HCT116 (cell line): ENCODE measurements around the gene ZNF283. TPM values are rescaled to one million over a fixed set of nuclear protein-coding genes. Genes with fewer than 3 reads are reported as not detected.

Experiments
- ATAC-seq: fragments of 200-7000 bp; cut with Tn5 transposase; 2 replicates; pipeline ENCODE4 v1.9.1; 2020; ENCODE audit warnings: mild to moderate bottlenecking, moderate library complexity
- BruUV-seq: library from RNA; stranded (reverse); fragments of 400-500 nt; replicated peaks from 2 replicates; lab custom pipeline; 2021; lab: Mats Ljungman, UMichigan
- CTCF ChIA-PET: fragments of 300-600 bp; sonication (Branson Sonifier 250); formaldehyde crosslinking; loops from one replicate; lab custom pipeline; 2021; ENCODE audit warnings: antibody characterized with exemption; lab: Charles Lee
- POLR2A ChIA-PET: fragments of 300-600, 350-600 bp; sonication (Branson Sonifier 250); formaldehyde crosslinking; loops from one replicate; lab custom pipeline; 2021; ENCODE audit warnings: antibody characterized with exemption; lab: Charles Lee
- RAD21 ChIA-PET, 2 experiments: fragments of 300-600 bp; sonication (Branson Sonifier 250); formaldehyde crosslinking; loops; one replicate each; lab custom pipeline; 2023; ENCODE audit warnings: low total read pairs in 2 of 2; ENCODE audit not compliant: uncharacterized antibody in 2 of 2, unreplicated experiment in 2 of 2, low non-redundant PET in 1 of 2; lab: Charles Lee
- DNase-seq: peaks from one replicate; pipeline ENCODE4 v3.0.0-alpha.2; 2010; ENCODE audit warnings: low read depth, low spot score
- H2AFZ ChIP-seq: fragments of 200-600 bp; shearing (Covaris generic), sonication (generic); 2 replicates; pipeline ENCODE4 v1.6.1; 2017; ENCODE audit warnings: low read depth, mixed run types, mixed read lengths, antibody characterized with exemption, low read length; ENCODE audit not compliant: poor library complexity, severe bottlenecking
- H3K27ac ChIP-seq: 2 replicates; pipeline ENCODE4 v1.5.1; 2012; ENCODE audit warnings: low read depth, low read length
- H3K27me3 ChIP-seq: fragments of 200-600 bp; sonication (generic); 2 replicates; pipeline ENCODE4 v1.6.1; 2016; ENCODE audit warnings: mixed run types, low read length, mixed read lengths; ENCODE audit not compliant: insufficient read depth
- H3K36me3 ChIP-seq, 2 experiments: fragments of 200-500 bp in 1 of 2; fragments of 200-600 bp in 1 of 2; sonication (Bioruptor generic) in 1 of 2; sonication (generic) in 1 of 2; 2 replicates each; pipeline versions ENCODE4 v1.5.1 to v1.6.1; 2014 to 2016; ENCODE audit warnings: low read length in 2 of 2, inconsistent platforms in 1 of 2, mixed read lengths in 1 of 2, mixed run types in 1 of 2; ENCODE audit not compliant: insufficient read depth in 2 of 2, control insufficient read depth in 1 of 2
- H3K4me1 ChIP-seq, 2 experiments: fragments of 200-600 bp in 1 of 2; sonication (generic) in 1 of 2; 2 replicates each; pipeline versions ENCODE4 v1.5.1 to v1.6.1; 2012 to 2017; ENCODE audit warnings: low read length in 2 of 2, inconsistent platforms in 1 of 2, mild to moderate bottlenecking in 1 of 2, mixed read lengths in 1 of 2, mixed run types in 1 of 2, moderate library complexity in 1 of 2; ENCODE audit not compliant: insufficient read depth in 2 of 2, control insufficient read depth in 1 of 2
- H3K4me2 ChIP-seq: fragments of 200-600 bp; sonication (generic); 2 replicates; pipeline ENCODE4 v1.6.1; 2017; ENCODE audit warnings: mixed run types, low read length, mixed read lengths
- H3K4me3 ChIP-seq, 2 experiments: fragments of 200-600 bp in 1 of 2; sonication (generic) in 1 of 2; replicated peaks in 1 of 2; 2 replicates each; pipeline ENCODE4 v1.5.1; 2011 to 2016; ENCODE audit warnings: low read length in 2 of 2, control low read depth in 1 of 2, low read depth in 1 of 2, mild to moderate bottlenecking in 1 of 2, mixed read lengths in 1 of 2, mixed run types in 1 of 2
- H3K79me2 ChIP-seq: fragments of 200-600 bp; sonication (generic); 2 replicates; pipeline ENCODE4 v1.6.1; 2017; ENCODE audit warnings: mild to moderate bottlenecking, mixed run types, low read length, moderate library complexity, mixed read lengths; ENCODE audit not compliant: insufficient read depth
- H3K9ac ChIP-seq: fragments of 200-600 bp; sonication (generic); 2 replicates; pipeline ENCODE4 v1.6.1; 2016; ENCODE audit warnings: low read length, mixed read lengths
- H3K9me2 ChIP-seq: fragments of 200-600 bp; sonication (generic), shearing (Covaris generic); 2 replicates; pipeline ENCODE4 v1.6.1; 2017; ENCODE audit warnings: mixed run types, mild to moderate bottlenecking, moderate library complexity; ENCODE audit not compliant: insufficient read depth
- H3K9me3 ChIP-seq, 2 experiments: fragments of 200-500 bp in 1 of 2; fragments of 200-600 bp in 1 of 2; sonication (Bioruptor generic) in 1 of 2; sonication (generic) in 1 of 2; 2 replicates each; pipeline ENCODE4 v1.6.1; 2014 to 2017; ENCODE audit warnings: low read length in 2 of 2, mixed read lengths in 2 of 2, inconsistent platforms in 1 of 2, low read depth in 1 of 2, mild to moderate bottlenecking in 1 of 2, mixed run types in 1 of 2, moderate library complexity in 1 of 2; ENCODE audit not compliant: control insufficient read depth in 1 of 2, insufficient read depth in 1 of 2
- H4K20me1 ChIP-seq: fragments of 200-600 bp; sonication (generic), shearing (Covaris generic); 2 replicates; pipeline ENCODE4 v1.6.1; 2017; ENCODE audit warnings: mixed run types, mild to moderate bottlenecking, moderate library complexity; ENCODE audit not compliant: insufficient read depth
- EGR1 ChIP-seq: IDR thresholded peaks from 2 replicates; pipeline ENCODE4 v1.6.1; 2012; ENCODE audit warnings: low read depth
- ELF1 ChIP-seq: IDR thresholded peaks from 2 replicates; pipeline ENCODE4 v1.6.1; 2012; ENCODE audit warnings: low read depth, borderline replicate concordance
- EZH2 ChIP-seq: fragments of 200-600 bp; sonication (generic); IDR thresholded peaks from 2 replicates; pipeline ENCODE4 v1.6.1; 2017; ENCODE audit warnings: antibody characterized with exemption, mixed run types
- EZH2phosphoT487 ChIP-seq: fragments of 200-600 bp; IDR thresholded peaks from 2 replicates; pipeline ENCODE4 v1.6.1; 2018; ENCODE audit warnings: antibody characterized with exemption, borderline replicate concordance
- FOSL1 ChIP-seq: IDR thresholded peaks from 2 replicates; pipeline ENCODE4 v1.6.1; 2012; ENCODE audit warnings: low read depth
- JUND ChIP-seq: IDR thresholded peaks from 2 replicates; pipeline ENCODE4 v1.6.1; 2012
- POLR2A ChIP-seq: IDR thresholded peaks from 2 replicates; pipeline ENCODE4 v1.7.0; 2011; ENCODE audit warnings: borderline replicate concordance; ENCODE audit not compliant: insufficient read depth, insufficient read length; ENCODE audit errors: extremely low read depth
- RAD21 ChIP-seq: IDR thresholded peaks from 2 replicates; pipeline ENCODE4 v1.6.1; 2012; ENCODE audit warnings: low read depth, mild to moderate bottlenecking
- SP1 ChIP-seq: IDR thresholded peaks from 2 replicates; pipeline ENCODE4 v1.6.1; 2012; ENCODE audit warnings: low read depth
- SRF ChIP-seq: IDR thresholded peaks from 2 replicates; pipeline ENCODE4 v1.6.1; 2012; ENCODE audit warnings: low read depth
- TCF7L2 ChIP-seq: IDR thresholded peaks from 2 replicates; pipeline ENCODE4 v1.7.0; 2011; ENCODE audit warnings: borderline replicate concordance, inconsistent platforms; ENCODE audit not compliant: insufficient read depth, insufficient read length; ENCODE audit errors: extremely low read depth
- ZBTB33 ChIP-seq: IDR thresholded peaks from 2 replicates; pipeline ENCODE4 v1.6.1; 2011; ENCODE audit warnings: mild to moderate bottlenecking, low read length, moderate library complexity; ENCODE audit not compliant: insufficient replicate concordance; ENCODE audit errors: extremely low read depth
- ZNF274 ChIP-seq: fragments of 200-500 bp; sonication (Bioruptor generic); IDR thresholded peaks from 2 replicates; pipeline ENCODE4 v1.6.1; 2014; ENCODE audit warnings: mild to moderate bottlenecking, low read depth, low read length, inconsistent platforms
- intact Hi-C: fragments of 100-400 bp; cut with micrococcal nuclease; formaldehyde crosslinking; loops from 2 replicates; pipeline ENCODE4 v1.10.0; 2022
- total RNA-seq: library from RNA; stranded (reverse); gene quantifications from one replicate; pipeline ENCODE4 v1.2.1, GENCODE V29; 2021; ENCODE audit not compliant: unreplicated experiment
- TF ChIP-seq, protein P1 (sequence below): IDR thresholded peaks from 2 replicates; pipeline ENCODE4 v1.6.1; 2012; ENCODE audit warnings: low read depth
- TF ChIP-seq, protein P2 (sequence below), 3 experiments: fragments of 200-600 bp in 1 of 3; sonication (generic) in 1 of 3; IDR thresholded peaks in 2 of 3; conservative IDR thresholded peaks in 1 of 3; 2 replicates each; pipeline ENCODE4 v1.5.1; 2012 to 2017; ENCODE audit warnings: low read depth in 2 of 3, low read length in 2 of 3, antibody characterized with exemption in 1 of 3, borderline replicate concordance in 1 of 3, control low read depth in 1 of 3, mild to moderate bottlenecking in 1 of 3, mixed read lengths in 1 of 3, mixed run types in 1 of 3, moderate library complexity in 1 of 3; ENCODE audit not compliant: insufficient read depth in 1 of 3

The ZNF283 gene
- total RNA-seq, 1 experiment from 2014 or later = 7.6 TPM

GRCh38 chr19:43826787-43827754 is at the start of gene ZNF283 (continued):
- TF ChIP-seq ELF1 (peak; percentile 86), SP1 (peak; percentile 13; the same call in 1 of the 2 replicates), FOSL1 (no peak)
- TF ChIP-seq, protein P1, sequence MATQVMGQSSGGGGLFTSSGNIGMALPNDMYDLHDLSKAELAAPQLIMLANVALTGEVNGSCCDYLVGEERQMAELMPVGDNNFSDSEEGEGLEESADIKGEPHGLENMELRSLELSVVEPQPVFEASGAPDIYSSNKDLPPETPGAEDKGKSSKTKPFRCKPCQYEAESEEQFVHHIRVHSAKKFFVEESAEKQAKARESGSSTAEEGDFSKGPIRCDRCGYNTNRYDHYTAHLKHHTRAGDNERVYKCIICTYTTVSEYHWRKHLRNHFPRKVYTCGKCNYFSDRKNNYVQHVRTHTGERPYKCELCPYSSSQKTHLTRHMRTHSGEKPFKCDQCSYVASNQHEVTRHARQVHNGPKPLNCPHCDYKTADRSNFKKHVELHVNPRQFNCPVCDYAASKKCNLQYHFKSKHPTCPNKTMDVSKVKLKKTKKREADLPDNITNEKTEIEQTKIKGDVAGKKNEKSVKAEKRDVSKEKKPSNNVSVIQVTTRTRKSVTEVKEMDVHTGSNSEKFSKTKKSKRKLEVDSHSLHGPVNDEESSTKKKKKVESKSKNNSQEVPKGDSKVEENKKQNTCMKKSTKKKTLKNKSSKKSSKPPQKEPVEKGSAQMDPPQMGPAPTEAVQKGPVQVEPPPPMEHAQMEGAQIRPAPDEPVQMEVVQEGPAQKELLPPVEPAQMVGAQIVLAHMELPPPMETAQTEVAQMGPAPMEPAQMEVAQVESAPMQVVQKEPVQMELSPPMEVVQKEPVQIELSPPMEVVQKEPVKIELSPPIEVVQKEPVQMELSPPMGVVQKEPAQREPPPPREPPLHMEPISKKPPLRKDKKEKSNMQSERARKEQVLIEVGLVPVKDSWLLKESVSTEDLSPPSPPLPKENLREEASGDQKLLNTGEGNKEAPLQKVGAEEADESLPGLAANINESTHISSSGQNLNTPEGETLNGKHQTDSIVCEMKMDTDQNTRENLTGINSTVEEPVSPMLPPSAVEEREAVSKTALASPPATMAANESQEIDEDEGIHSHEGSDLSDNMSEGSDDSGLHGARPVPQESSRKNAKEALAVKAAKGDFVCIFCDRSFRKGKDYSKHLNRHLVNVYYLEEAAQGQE = no peak
- TF ChIP-seq, all 23 proteins: peak for 8

DNA sequence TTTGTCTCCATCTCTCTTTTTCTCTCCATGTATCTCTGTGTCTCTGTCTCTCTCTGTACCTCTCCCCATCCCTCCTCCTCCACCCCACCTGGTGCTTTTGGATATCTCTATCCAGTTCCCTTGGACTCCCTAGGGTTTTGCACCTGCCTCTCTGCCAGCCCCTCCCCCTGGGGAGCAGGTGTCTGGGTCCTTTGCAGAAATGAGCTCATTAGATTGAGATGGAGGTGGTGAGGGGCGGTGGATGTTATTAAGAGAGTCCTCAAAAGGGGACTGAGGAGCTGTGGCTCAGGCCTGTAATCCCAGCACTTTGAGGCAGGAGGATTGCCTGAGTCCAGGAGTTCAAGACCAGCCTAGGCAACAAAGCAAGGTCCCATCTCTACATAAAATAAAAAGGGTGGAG is 48.5 kb upstream of the ZNF283 start:
- H3K9me3 ChIP-seq = no peaks in the 10 kb centered on the region
- no peak overlapping the region; a peak in 2 of 4 replicates for H3K4me3 ChIP-seq
- BruUV-seq = no TSS peak
- H3K79me2 ChIP-seq = peaks cover 85% of the 10 kb centered on the region
- ChIA-PET CTCF (interaction anchor here (1.3 to 6.4 kb wide), 6 partner anchors 10 to 110 kb away, joined by 3 to 38 read pairs (median 4); partner anchors contain the start of gene SMG9), RAD21 (interaction anchor here in 1 of 2 experiments (1.0 kb wide), 1 partner anchor 13 kb away, joined by 4 read pairs; no protein-coding TSS in a partner anchor), POLR2A (interaction anchor here (1.1 to 3.2 kb wide), 3 partner anchors 13 to 22 kb away, joined by 3 to 14 read pairs (median 5); no protein-coding TSS in a partner anchor)
- H4K20me1 ChIP-seq = no peaks in the 10 kb centered on the region
- H3K9me2 ChIP-seq = no peaks in the 10 kb centered on the region
- DNase-seq = no peak
- H3K27me3 ChIP-seq = no peaks in the 10 kb centered on the region
- peaks cover 62 to 77% of the 10 kb centered on the region in 2 experiments for H3K4me1 ChIP-seq
- ATAC-seq = no peak
- peaks cover 4 to 17% of the 10 kb centered on the region in 2 experiments; a peak in 3 of 4 replicates for H3K36me3 ChIP-seq
- H3K9ac ChIP-seq = peak overlapping the region; percentile 88
- intact Hi-C loops = no loop called here
- no peak overlapping the region for H2AFZ ChIP-seq
- H3K27ac ChIP-seq = peak overlapping the region; percentile 94; the same call in 1 of the 2 replicates
- H3K4me2 ChIP-seq = peak overlapping the region; percentile 88
- TF ChIP-seq SP1 = no peak
- no peak for TF ChIP-seq SRF
- no peak for TF ChIP-seq EGR1
- no peak for TF ChIP-seq ZBTB33
- no peak for TF ChIP-seq JUND
- TF ChIP-seq EZH2phosphoT487 = no peak
- TF ChIP-seq, protein P2, sequence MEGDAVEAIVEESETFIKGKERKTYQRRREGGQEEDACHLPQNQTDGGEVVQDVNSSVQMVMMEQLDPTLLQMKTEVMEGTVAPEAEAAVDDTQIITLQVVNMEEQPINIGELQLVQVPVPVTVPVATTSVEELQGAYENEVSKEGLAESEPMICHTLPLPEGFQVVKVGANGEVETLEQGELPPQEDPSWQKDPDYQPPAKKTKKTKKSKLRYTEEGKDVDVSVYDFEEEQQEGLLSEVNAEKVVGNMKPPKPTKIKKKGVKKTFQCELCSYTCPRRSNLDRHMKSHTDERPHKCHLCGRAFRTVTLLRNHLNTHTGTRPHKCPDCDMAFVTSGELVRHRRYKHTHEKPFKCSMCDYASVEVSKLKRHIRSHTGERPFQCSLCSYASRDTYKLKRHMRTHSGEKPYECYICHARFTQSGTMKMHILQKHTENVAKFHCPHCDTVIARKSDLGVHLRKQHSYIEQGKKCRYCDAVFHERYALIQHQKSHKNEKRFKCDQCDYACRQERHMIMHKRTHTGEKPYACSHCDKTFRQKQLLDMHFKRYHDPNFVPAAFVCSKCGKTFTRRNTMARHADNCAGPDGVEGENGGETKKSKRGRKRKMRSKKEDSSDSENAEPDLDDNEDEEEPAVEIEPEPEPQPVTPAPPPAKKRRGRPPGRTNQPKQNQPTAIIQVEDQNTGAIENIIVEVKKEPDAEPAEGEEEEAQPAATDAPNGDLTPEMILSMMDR (IDR thresholded peaks at IDR 0.05 in 2 of 3, conservative IDR thresholded peaks at IDR 0.05 in 1 of 3; ENCODE audit: borderline replicate concordance in 1 of 3, insufficient read depth in 1 of 3, low read depth in 2 of 3, low read length in 2 of 3) = no peak
- no peak for TF ChIP-seq RAD21
- TF ChIP-seq POLR2A = no peak
- no peak for TF ChIP-seq EZH2
- TF ChIP-seq TCF7L2 = no peak
- no peak for TF ChIP-seq ZNF274
- no peak for TF ChIP-seq ELF1
